Osteocyte (in vitro differentiated cells): ENCODE measurements around the gene UGCG. TPM values are rescaled to one million over a fixed set of nuclear protein-coding genes. Genes with fewer than 3 reads are reported as not detected.

Source experiments
- DNase-seq: peaks from one replicate; pipeline ENCODE4 v3.0.0; 2021; ENCODE audit warnings: mixed read lengths; ENCODE audit not compliant: unreplicated experiment; ENCODE audit errors: extremely low spot score
- H3K27ac Mint-ChIP-seq: one replicate; pipeline ENCODE4 v1.8.0; 2021; ENCODE audit warnings: mild to moderate bottlenecking, mixed read lengths; ENCODE audit not compliant: unreplicated experiment
- H3K27me3 Mint-ChIP-seq: one replicate; pipeline ENCODE4 v1.8.0; 2021; ENCODE audit warnings: mixed read lengths; ENCODE audit not compliant: unreplicated experiment
- H3K36me3 Mint-ChIP-seq: one replicate; pipeline ENCODE4 v1.8.0; 2021; ENCODE audit warnings: mixed read lengths; ENCODE audit not compliant: unreplicated experiment
- H3K4me1 Mint-ChIP-seq: one replicate; pipeline ENCODE4 v1.8.0; 2021; ENCODE audit warnings: mixed read lengths; ENCODE audit not compliant: unreplicated experiment
- H3K4me3 Mint-ChIP-seq: one replicate; pipeline ENCODE4 v1.8.0; 2021; ENCODE audit warnings: mild to moderate bottlenecking, moderate library complexity, mixed read lengths; ENCODE audit not compliant: unreplicated experiment
- H3K9me3 Mint-ChIP-seq: one replicate; pipeline ENCODE4 v1.8.0; 2021; ENCODE audit warnings: mixed read lengths; ENCODE audit not compliant: unreplicated experiment
- microRNA-seq: library from miRNA; unstranded; fragments of <30 nt; microRNA quantifications from one replicate; pipeline ENCODE4 v1.1.0, GENCODE V29; 2020; ENCODE audit not compliant: unreplicated experiment
- total RNA-seq: library from RNA; stranded (reverse); gene quantifications from 2 replicates; pipeline ENCODE4 v1.2.1, GENCODE V29; 2021
- TF ChIP-seq, protein P1 (sequence below): fragments of 200-600 bp; sonication (generic); IDR thresholded peaks from 2 replicates; pipeline ENCODE4 v1.5.0; 2021; ENCODE audit warnings: antibody characterized with exemption, mild to moderate bottlenecking, moderate library complexity

UGCG gene
- total RNA-seq, 1 donor from 2014 or later = 79.2 TPM

DNA sequence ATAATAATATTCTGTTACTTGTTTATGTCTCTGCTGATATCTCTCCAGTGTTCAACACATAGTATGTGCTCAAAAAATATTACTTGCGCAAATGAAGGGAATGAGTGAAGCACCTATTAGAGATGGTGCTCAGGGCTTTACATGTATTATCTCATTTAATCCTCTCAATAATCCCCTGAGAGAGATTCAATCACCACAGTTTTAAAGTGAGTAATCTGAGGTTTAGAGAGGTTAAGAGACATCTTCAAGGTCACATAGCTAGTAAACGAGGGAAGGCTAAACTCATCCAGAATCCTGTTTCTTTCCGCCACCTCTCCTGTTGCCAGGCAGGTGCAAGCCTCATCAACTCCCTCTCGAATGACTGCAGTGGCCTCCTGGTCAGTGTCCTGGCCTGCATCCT, 82.0 kb downstream of the UGCG start:
- Mint-ChIP-seq H3K4me3 (no peak overlapping the region), H3K27ac (no peak overlapping the region), H3K36me3 (no peaks in the 10 kb centered on the region), H3K27me3 (no peaks in the 10 kb centered on the region), H3K4me1 (peaks cover 3% of the 10 kb centered on the region), H3K9me3 (no peaks in the 10 kb centered on the region)
- TF ChIP-seq, protein P1, sequence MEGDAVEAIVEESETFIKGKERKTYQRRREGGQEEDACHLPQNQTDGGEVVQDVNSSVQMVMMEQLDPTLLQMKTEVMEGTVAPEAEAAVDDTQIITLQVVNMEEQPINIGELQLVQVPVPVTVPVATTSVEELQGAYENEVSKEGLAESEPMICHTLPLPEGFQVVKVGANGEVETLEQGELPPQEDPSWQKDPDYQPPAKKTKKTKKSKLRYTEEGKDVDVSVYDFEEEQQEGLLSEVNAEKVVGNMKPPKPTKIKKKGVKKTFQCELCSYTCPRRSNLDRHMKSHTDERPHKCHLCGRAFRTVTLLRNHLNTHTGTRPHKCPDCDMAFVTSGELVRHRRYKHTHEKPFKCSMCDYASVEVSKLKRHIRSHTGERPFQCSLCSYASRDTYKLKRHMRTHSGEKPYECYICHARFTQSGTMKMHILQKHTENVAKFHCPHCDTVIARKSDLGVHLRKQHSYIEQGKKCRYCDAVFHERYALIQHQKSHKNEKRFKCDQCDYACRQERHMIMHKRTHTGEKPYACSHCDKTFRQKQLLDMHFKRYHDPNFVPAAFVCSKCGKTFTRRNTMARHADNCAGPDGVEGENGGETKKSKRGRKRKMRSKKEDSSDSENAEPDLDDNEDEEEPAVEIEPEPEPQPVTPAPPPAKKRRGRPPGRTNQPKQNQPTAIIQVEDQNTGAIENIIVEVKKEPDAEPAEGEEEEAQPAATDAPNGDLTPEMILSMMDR = no peak
- no peak for DNase-seq

DNA sequence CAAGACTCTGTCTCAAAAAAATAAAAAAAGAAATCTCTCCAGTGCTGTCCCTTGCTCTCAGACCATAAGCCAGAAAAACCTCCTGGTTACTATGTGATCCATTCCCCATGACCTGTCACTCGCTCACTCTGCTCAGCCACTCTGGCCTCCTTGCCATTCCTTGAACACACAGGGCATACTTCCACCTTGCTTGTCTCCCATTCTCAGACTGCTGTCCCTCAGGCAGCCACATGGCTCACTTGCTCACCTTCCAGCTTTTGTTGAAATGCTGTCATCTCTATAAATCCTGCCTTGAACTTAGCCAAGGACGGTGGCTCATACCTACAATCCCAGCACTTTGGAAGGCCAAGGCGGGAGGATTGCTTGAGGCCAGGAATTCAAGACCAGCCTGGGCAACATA, 82.9 kb downstream of the UGCG start:
- H3K4me3 Mint-ChIP-seq = no peak overlapping the region
- TF ChIP-seq, protein P1 = no peak
- H3K36me3 Mint-ChIP-seq = no peaks in the 10 kb centered on the region
- H3K9me3 Mint-ChIP-seq = no peaks in the 10 kb centered on the region
- no peaks in the 10 kb centered on the region for H3K27me3 Mint-ChIP-seq
- DNase-seq = no peak
- no peaks in the 10 kb centered on the region for H3K4me1 Mint-ChIP-seq
- H3K27ac Mint-ChIP-seq = no peak overlapping the region

DNA sequence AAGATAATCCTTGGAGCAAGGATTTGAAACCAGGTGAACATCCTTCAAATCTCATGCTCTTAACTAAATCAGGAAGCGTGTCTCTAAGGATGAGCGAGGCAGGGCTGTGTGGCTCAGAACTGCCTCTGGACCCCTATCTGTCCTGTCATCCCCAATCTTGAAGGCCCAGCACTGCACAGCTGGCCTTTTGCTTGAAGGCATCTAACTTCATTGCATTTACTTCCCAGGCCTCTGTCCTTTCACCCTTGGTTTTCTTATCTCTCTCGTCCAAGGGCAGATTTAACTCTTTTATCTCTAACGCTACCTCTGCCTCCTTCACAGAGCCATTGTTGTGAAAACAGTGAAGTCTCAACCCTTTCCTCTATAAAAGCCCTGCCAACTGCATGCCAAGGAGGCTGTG, 83.8 kb downstream of the UGCG start:
- TF ChIP-seq, protein P1 = no peak
- Mint-ChIP-seq H3K4me3 (no peak overlapping the region), H3K36me3 (no peaks in the 10 kb centered on the region), H3K27ac (no peak overlapping the region), H3K27me3 (no peaks in the 10 kb centered on the region), H3K4me1 (no peaks in the 10 kb centered on the region), H3K9me3 (no peaks in the 10 kb centered on the region)
- no peak for DNase-seq

DNA sequence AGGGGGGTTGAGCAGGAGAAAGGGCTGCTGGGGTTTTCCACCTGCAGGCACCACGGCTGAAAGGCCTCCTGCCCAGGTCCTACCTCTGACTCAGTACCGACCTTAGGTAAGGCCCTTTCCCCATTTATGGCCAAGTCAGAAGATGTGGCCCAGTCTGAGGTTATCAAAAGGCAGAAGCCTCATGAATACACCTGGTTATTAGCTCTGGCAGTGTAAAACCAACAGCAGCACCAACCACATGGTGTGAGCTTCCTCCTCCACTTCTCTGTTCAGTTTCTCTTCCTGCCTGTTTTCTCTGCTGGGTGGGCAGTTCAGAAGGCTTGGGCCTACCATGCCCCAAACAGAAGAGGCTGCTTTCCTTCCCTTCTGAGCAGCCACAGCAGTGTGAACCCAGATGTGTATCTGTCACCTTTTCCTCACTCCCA, 86.9 kb downstream of the UGCG start:
- Mint-ChIP-seq H3K27ac (no peak overlapping the region), H3K4me3 (no peak overlapping the region), H3K36me3 (no peaks in the 10 kb centered on the region)

DNA sequence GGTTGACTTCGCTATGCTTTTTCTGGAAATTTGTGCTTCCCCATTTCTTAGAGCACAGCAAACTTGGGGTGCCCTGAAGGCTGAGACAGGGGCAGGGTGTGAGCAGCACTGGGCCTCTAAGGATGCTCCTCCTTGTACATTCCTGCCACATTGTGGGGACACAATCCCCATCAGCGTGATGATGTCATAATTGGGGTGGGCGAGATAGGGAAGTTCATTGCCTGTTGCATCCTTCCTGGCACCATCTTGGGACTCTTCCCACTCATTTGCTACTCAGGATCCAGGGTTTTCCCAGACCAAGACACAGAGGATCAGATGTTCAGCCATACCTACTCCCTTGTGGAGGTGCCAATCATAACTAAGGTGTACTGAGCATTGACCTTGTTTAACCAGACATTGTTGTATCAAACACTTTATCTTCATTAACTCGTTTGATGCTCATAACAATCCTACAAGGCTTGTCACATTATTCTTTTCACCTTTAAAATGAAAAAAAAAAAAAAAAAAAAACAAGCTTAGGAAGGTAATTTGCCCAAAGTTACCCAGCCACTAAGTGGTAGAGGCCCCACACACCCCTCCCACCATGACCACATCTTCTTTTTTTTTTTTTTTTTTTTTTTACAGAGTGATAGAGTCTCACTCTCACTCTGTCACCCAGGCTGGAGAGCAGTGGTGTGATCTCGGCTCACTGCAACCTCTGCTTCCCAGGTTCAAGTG, 87.6 kb downstream of the UGCG start:
- DNase-seq = no peak
- Mint-ChIP-seq H3K27me3 (no peaks in the 10 kb centered on the region), H3K4me3 (no peak overlapping the region), H3K4me1 (peaks cover 5% of the 10 kb centered on the region), H3K9me3 (no peaks in the 10 kb centered on the region), H3K27ac (no peak overlapping the region), H3K36me3 (no peaks in the 10 kb centered on the region)
- TF ChIP-seq, protein P1 = no peak

More for the DNA sequence above, 86.9 kb downstream of the UGCG start:
- H3K4me1 Mint-ChIP-seq = peaks cover 5% of the 10 kb centered on the region
- DNase-seq = no peak
- TF ChIP-seq, protein P1 = no peak
- H3K27me3 Mint-ChIP-seq = no peaks in the 10 kb centered on the region
- no peaks in the 10 kb centered on the region for H3K9me3 Mint-ChIP-seq

Small RNA genes lying within 50 kb of the gene (microRNA-seq; reads per million reads assigned to microRNA genes)
- not detected for gene MIR4668

Other genes with a start within 250 kb of the UGCG start
- gene GNG10, start 235.2 kb upstream of the UGCG start, total RNA-seq = 33.2 and 36.4 TPM in 2 replicates
- gene SHOC1, start 101.9 kb upstream of the UGCG start, total RNA-seq = not detected in 2 replicates